CD4-positive, alpha-beta T cell treated with Interleukin-21 for 1 hour (primary cell): ENCODE data around the gene PDE6A.

ENCODE experiments used
- DNase-seq: peaks from one replicate; pipeline ENCODE4 v3.0.0-alpha.2; 2020

Gene PDE6A

GRCh38 chr5:149924486-149924885 lies 20.1 kb downstream of the PDE6A start:
- no peak for DNase-seq

- DNase-seq = no peak
Observed at GRCh38 chr5:149922950-149923349, 21.6 kb downstream of the PDE6A start.

GRCh38 chr5:149921597-149921996 lies 23.0 kb downstream of the PDE6A start:
- DNase-seq = no peak

- no peak for DNase-seq
Observed at GRCh38 chr5:149917073-149917676, 27.4 kb downstream of the PDE6A start.

- DNase-seq = no peak
Observed at GRCh38 chr5:149916334-149917072, 28.1 kb downstream of the PDE6A start.

- DNase-seq = no peak
Observed at GRCh38 chr5:149915392-149916260, 29.0 kb downstream of the PDE6A start.

GRCh38 chr5:149913436-149914419 lies 30.9 kb downstream of the PDE6A start:
- DNase-seq = no peak

GRCh38 chr5:149912226-149912871 lies 32.2 kb downstream of the PDE6A start:
- no peak for DNase-seq

GRCh38 chr5:149911031-149911430 lies 33.6 kb downstream of the PDE6A start:
- no peak for DNase-seq

GRCh38 chr5:149907828-149908227 lies 36.8 kb downstream of the PDE6A start:
- DNase-seq = no peak

- DNase-seq = no peak
Observed at GRCh38 chr5:149904977-149905376, 39.6 kb downstream of the PDE6A start.

- no peak for DNase-seq
Observed at GRCh38 chr5:149904293-149904886, 40.2 kb downstream of the PDE6A start.

- DNase-seq = no peak
Observed at GRCh38 chr5:149903404-149903803, 41.2 kb downstream of the PDE6A start.

GRCh38 chr5:149902177-149902576 lies 42.4 kb downstream of the PDE6A start:
- DNase-seq = no peak

- no peak for DNase-seq
Observed at GRCh38 chr5:149901511-149901910, 43.1 kb downstream of the PDE6A start.

- no peak for DNase-seq
Observed at GRCh38 chr5:149900390-149900789, 44.2 kb downstream of the PDE6A start.

- DNase-seq = no peak
Observed at GRCh38 chr5:149898811-149899210, 45.8 kb downstream of the PDE6A start.

- no peak for DNase-seq
Observed at GRCh38 chr5:149895416-149896345, 48.9 kb downstream of the PDE6A start.

GRCh38 chr5:149894237-149894636 lies 50.4 kb downstream of the PDE6A start:
- no peak for DNase-seq

- DNase-seq = no peak
Observed at GRCh38 chr5:149893403-149893931, 51.1 kb downstream of the PDE6A start.
